WTC11 (cell line): Measurements from ENCODE around the gene RIC1. TPM values are rescaled to one million over a fixed set of nuclear protein-coding genes. Genes with fewer than 3 reads are reported as not detected.
A peak's percentile ranks its signal among the peaks of the same experiment; 100 is the strongest.

Experiments
- ATAC-seq: fragments of 200-7000 bp; cut with Tn5 transposase; 2 replicates; pipeline ENCODE4 v1.10.0; 2021; ENCODE audit warnings: mild to moderate bottlenecking, moderate library complexity
- CTCF ChIA-PET: fragments of 300-600 bp; sonication (Branson Sonifier 250); formaldehyde crosslinking; loops from one replicate; lab custom pipeline; 2021; ENCODE audit warnings: antibody characterized with exemption; lab: Charles Lee
- POLR2A ChIA-PET: fragments of 350-600 bp; sonication (Branson Sonifier 250); formaldehyde crosslinking; loops from one replicate; lab custom pipeline; 2021; ENCODE audit warnings: antibody characterized with exemption; lab: Charles Lee
- DNase-seq: peaks from one replicate; pipeline ENCODE4 v3.0.0; 2021; ENCODE audit warnings: low spot score
- H3K27ac Mint-ChIP-seq: 2 replicates; pipeline ENCODE4 v1.8.0; 2021; ENCODE audit warnings: mixed read lengths
- H3K27me3 Mint-ChIP-seq: 2 replicates; pipeline ENCODE4 v1.8.0; 2021; ENCODE audit warnings: low read depth, mild to moderate bottlenecking, moderate library complexity, mixed read lengths
- H3K36me3 Mint-ChIP-seq: 2 replicates; pipeline ENCODE4 v1.8.0; 2021; ENCODE audit warnings: mixed read lengths
- H3K4me1 Mint-ChIP-seq: 2 replicates; pipeline ENCODE4 v1.8.0; 2022; ENCODE audit warnings: mixed read lengths
- H3K4me3 Mint-ChIP-seq: 2 replicates; pipeline ENCODE4 v1.8.0; 2021; ENCODE audit warnings: mild to moderate bottlenecking, moderate library complexity, mixed read lengths
- H3K9me3 Mint-ChIP-seq: 2 replicates; pipeline ENCODE4 v1.8.0; 2021; ENCODE audit warnings: mixed read lengths
- AFF4 ChIP-seq: sonication (generic); formaldehyde crosslinking; IDR thresholded peaks from 2 replicates; pipeline ENCODE4 v1.8.1; 2023; ENCODE audit warnings: mild to moderate bottlenecking, missing genetic modification reagents, borderline replicate concordance
- CREM ChIP-seq: sonication (generic); formaldehyde crosslinking; IDR thresholded peaks from 2 replicates; pipeline ENCODE4 v1.8.1; 2022; ENCODE audit warnings: mild to moderate bottlenecking, missing genetic modification reagents, moderate library complexity
- E2F4 ChIP-seq: sonication (generic); formaldehyde crosslinking; IDR thresholded peaks from 2 replicates; pipeline ENCODE4 v1.8.1; 2022; ENCODE audit warnings: low read depth, mild to moderate bottlenecking, moderate library complexity, missing genetic modification reagents, borderline replicate concordance
- GABPB1 ChIP-seq: sonication (generic); formaldehyde crosslinking; IDR thresholded peaks from 2 replicates; pipeline ENCODE4 v1.8.1; 2023; ENCODE audit warnings: mild to moderate bottlenecking, missing genetic modification reagents
- GTF2I ChIP-seq: fragments of 250-450 bp; sonication (Bioruptor Pico); conservative IDR thresholded peaks from 2 replicates; pipeline ENCODE4 v1.4.0; 2021; ENCODE audit warnings: mild to moderate bottlenecking
- JAZF1 ChIP-seq: fragments of 250-450 bp; sonication (Bioruptor Pico); IDR thresholded peaks from 2 replicates; pipeline ENCODE4 v1.9.0; 2021; ENCODE audit warnings: moderate library complexity, mild to moderate bottlenecking, inconsistent platforms
- NFE2L1 ChIP-seq: sonication (generic); formaldehyde crosslinking; IDR thresholded peaks from 2 replicates; pipeline ENCODE4 v1.8.1; 2023; ENCODE audit warnings: missing genetic modification reagents
- NR3C1 ChIP-seq: sonication (generic); formaldehyde crosslinking; conservative IDR thresholded peaks from 2 replicates; pipeline ENCODE4 v1.8.1; 2023; ENCODE audit warnings: low read depth, mild to moderate bottlenecking, missing genetic modification reagents
- SMAD3 ChIP-seq: sonication (generic); formaldehyde crosslinking; IDR thresholded peaks from 2 replicates; pipeline ENCODE4 v1.8.0; 2022; ENCODE audit warnings: missing genetic modification reagents, mild to moderate bottlenecking, borderline replicate concordance
- SP1 ChIP-seq: sonication (generic); formaldehyde crosslinking; conservative IDR thresholded peaks from 2 replicates; pipeline ENCODE4 v1.8.1; 2022; ENCODE audit warnings: missing genetic modification reagents
- STAT6 ChIP-seq: sonication (generic); formaldehyde crosslinking; conservative IDR thresholded peaks from 2 replicates; pipeline ENCODE4 v1.8.1; 2023; ENCODE audit warnings: mild to moderate bottlenecking, low read depth, missing genetic modification reagents, moderate library complexity
- ZNF219 ChIP-seq: sonication (generic); formaldehyde crosslinking; IDR thresholded peaks from 2 replicates; pipeline ENCODE4 v1.8.0; 2023; ENCODE audit warnings: missing genetic modification reagents, mild to moderate bottlenecking, borderline replicate concordance
- total RNA-seq: library from RNA; stranded (reverse); gene quantifications from 3 replicates; pipeline ENCODE4 v1.2.3, GENCODE V29; 2021
- TF ChIP-seq, protein P1 (sequence below): sonication (generic); formaldehyde crosslinking; IDR thresholded peaks from 2 replicates; pipeline ENCODE4 v1.8.0; 2022; ENCODE audit warnings: missing genetic modification reagents
- TF ChIP-seq, protein P2 (sequence below): sonication (generic); formaldehyde crosslinking; IDR thresholded peaks from 2 replicates; pipeline ENCODE4 v1.8.1; 2022; ENCODE audit warnings: missing genetic modification reagents, borderline replicate concordance
- TF ChIP-seq, protein P3 (sequence below): sonication (generic); formaldehyde crosslinking; IDR thresholded peaks from 2 replicates; pipeline ENCODE4 v1.8.0; 2022; ENCODE audit warnings: mild to moderate bottlenecking, missing genetic modification reagents
- TF ChIP-seq, protein P4 (sequence below): sonication (generic); formaldehyde crosslinking; IDR thresholded peaks from 2 replicates; pipeline ENCODE4 v1.8.0; 2022; ENCODE audit warnings: mild to moderate bottlenecking, missing genetic modification reagents

RIC1 gene
- total RNA-seq, 1 experiment from 2014 or later = 18.9 TPM

GRCh38 chr9:5784526-5785315 lies 155.8 kb downstream of the RIC1 start:
- ChIA-PET CTCF (no interaction called here), POLR2A (no interaction called here)
- ATAC-seq = peak; percentile 65; the same call in 1 of the 2 replicates
- peaks cover 38% of the 10 kb centered on the region for H3K9me3 Mint-ChIP-seq
- no peak overlapping the region for H3K4me3 Mint-ChIP-seq
- TF ChIP-seq, protein P1, sequence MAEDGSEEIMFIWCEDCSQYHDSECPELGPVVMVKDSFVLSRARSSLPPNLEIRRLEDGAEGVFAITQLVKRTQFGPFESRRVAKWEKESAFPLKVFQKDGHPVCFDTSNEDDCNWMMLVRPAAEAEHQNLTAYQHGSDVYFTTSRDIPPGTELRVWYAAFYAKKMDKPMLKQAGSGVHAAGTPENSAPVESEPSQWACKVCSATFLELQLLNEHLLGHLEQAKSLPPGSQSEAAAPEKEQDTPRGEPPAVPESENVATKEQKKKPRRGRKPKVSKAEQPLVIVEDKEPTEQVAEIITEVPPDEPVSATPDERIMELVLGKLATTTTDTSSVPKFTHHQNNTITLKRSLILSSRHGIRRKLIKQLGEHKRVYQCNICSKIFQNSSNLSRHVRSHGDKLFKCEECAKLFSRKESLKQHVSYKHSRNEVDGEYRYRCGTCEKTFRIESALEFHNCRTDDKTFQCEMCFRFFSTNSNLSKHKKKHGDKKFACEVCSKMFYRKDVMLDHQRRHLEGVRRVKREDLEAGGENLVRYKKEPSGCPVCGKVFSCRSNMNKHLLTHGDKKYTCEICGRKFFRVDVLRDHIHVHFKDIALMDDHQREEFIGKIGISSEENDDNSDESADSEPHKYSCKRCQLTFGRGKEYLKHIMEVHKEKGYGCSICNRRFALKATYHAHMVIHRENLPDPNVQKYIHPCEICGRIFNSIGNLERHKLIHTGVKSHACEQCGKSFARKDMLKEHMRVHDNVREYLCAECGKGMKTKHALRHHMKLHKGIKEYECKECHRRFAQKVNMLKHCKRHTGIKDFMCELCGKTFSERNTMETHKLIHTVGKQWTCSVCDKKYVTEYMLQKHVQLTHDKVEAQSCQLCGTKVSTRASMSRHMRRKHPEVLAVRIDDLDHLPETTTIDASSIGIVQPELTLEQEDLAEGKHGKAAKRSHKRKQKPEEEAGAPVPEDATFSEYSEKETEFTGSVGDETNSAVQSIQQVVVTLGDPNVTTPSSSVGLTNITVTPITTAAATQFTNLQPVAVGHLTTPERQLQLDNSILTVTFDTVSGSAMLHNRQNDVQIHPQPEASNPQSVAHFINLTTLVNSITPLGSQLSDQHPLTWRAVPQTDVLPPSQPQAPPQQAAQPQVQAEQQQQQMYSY (CRISPR knock-in tag) = no peak
- no peak for TF ChIP-seq CREM (CRISPR knock-in tag)
- TF ChIP-seq JAZF1 (CRISPR knock-in tag) = no peak
- TF ChIP-seq NR3C1 (CRISPR knock-in tag) = no peak
- no peak for TF ChIP-seq GABPB1 (CRISPR knock-in tag)
- no peak for TF ChIP-seq GTF2I (CRISPR knock-in tag)
- TF ChIP-seq SP1 = no peak
- no peak for TF ChIP-seq AFF4 (CRISPR knock-in tag)
- no peak for TF ChIP-seq SMAD3
- TF ChIP-seq ZNF219 = no peak
- no peak for TF ChIP-seq E2F4 (CRISPR knock-in tag)
- TF ChIP-seq, protein P2, sequence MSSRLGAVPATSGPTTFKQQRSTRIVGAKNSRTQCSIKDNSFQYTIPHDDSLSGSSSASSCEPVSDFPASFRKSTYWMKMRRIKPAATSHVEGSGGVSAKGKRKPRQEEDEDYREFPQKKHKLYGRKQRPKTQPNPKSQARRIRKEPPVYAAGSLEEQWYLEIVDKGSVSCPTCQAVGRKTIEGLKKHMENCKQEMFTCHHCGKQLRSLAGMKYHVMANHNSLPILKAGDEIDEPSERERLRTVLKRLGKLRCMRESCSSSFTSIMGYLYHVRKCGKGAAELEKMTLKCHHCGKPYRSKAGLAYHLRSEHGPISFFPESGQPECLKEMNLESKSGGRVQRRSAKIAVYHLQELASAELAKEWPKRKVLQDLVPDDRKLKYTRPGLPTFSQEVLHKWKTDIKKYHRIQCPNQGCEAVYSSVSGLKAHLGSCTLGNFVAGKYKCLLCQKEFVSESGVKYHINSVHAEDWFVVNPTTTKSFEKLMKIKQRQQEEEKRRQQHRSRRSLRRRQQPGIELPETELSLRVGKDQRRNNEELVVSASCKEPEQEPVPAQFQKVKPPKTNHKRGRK (CRISPR knock-in tag) = no peak
- no peak for TF ChIP-seq NFE2L1
- TF ChIP-seq, protein P3, sequence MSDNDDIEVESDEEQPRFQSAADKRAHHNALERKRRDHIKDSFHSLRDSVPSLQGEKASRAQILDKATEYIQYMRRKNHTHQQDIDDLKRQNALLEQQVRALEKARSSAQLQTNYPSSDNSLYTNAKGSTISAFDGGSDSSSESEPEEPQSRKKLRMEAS (CRISPR knock-in tag) = no peak
- TF ChIP-seq, protein P4, sequence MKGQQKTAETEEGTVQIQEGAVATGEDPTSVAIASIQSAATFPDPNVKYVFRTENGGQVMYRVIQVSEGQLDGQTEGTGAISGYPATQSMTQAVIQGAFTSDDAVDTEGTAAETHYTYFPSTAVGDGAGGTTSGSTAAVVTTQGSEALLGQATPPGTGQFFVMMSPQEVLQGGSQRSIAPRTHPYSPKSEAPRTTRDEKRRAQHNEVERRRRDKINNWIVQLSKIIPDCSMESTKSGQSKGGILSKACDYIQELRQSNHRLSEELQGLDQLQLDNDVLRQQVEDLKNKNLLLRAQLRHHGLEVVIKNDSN (CRISPR knock-in tag) = no peak
- no peak for TF ChIP-seq STAT6 (CRISPR knock-in tag)
- H3K27me3 Mint-ChIP-seq = peaks cover 5% of the 10 kb centered on the region; the same call in 1 of the 2 replicates
- DNase-seq = no peak
- no peak overlapping the region for H3K27ac Mint-ChIP-seq
- peaks cover 12% of the 10 kb centered on the region for H3K4me1 Mint-ChIP-seq
- peaks cover 54% of the 10 kb centered on the region for H3K36me3 Mint-ChIP-seq
